Cardiac muscle cell (in vitro differentiated cells and primary cell): ENCODE results near the gene ZNF839. TPM values are rescaled to one million over a fixed set of nuclear protein-coding genes. Genes with fewer than 3 reads are reported as not detected.
"Not testable (repeated sequence)": the region's sequence is repeated elsewhere in the genome, so short reads cannot be mapped to it uniquely, and the experiment has no call there.

Experiments used
- DNase-seq, 2 donors: peaks; one replicate each; pipeline versions ENCODE4 v3.0.0 to v3.0.0-alpha.2; 2010 to 2017; ENCODE audit warnings: low read depth in 1 of 2, low spot score in 1 of 2
- H3K27ac ChIP-seq: fragments of 200-600 bp; sonication (generic); 2 replicates; pipeline ENCODE4 v1.5.1; 2016
- H3K27me3 ChIP-seq: fragments of 200-600 bp; sonication (generic); 2 replicates; pipeline ENCODE4 v1.6.0; 2016; ENCODE audit warnings: control low read depth
- H3K36me3 ChIP-seq: fragments of 200-600 bp; sonication (generic); 2 replicates; pipeline ENCODE4 v1.5.1; 2016; ENCODE audit warnings: control low read depth
- H3K4me1 ChIP-seq: fragments of 200-600 bp; sonication (generic); 2 replicates; pipeline ENCODE4 v1.8.1; 2017; ENCODE audit warnings: low read depth, mild to moderate bottlenecking, mixed run types
- H3K4me3 ChIP-seq: fragments of 200-600 bp; sonication (generic); 2 replicates; pipeline ENCODE4 v1.5.1; 2016; ENCODE audit warnings: mild to moderate bottlenecking
- H3K9me3 ChIP-seq: fragments of 200-600 bp; sonication (generic); 2 replicates; pipeline ENCODE4 v1.5.1; 2017; ENCODE audit warnings: low read depth, mild to moderate bottlenecking, control low read depth
- polyA plus RNA-seq: library from polyadenylated mRNA; unstranded; fragments of >200 nt; fragmentation: Nextera tagmentation; extraction: Ambion mirVana; gene quantifications from 2 replicates; pipeline ENCODE4 v1.2.1, GENCODE V29; 2016
- total RNA-seq: library from RNA; depleted of rRNA; stranded (reverse); fragments of >200 nt; gene quantifications from 2 replicates; pipeline ENCODE4 v1.2.3, GENCODE V29; 2016
- TF ChIP-seq, protein P1 (sequence below): IDR thresholded peaks from 2 replicates; pipeline ENCODE4 v1.5.1; 2012; ENCODE audit warnings: low read depth, mild to moderate bottlenecking, low read length

Gene ZNF839
- total and polyA plus RNA-seq, 2 experiments from 2014 or later: 16.1 to 16.9 TPM

DNA sequence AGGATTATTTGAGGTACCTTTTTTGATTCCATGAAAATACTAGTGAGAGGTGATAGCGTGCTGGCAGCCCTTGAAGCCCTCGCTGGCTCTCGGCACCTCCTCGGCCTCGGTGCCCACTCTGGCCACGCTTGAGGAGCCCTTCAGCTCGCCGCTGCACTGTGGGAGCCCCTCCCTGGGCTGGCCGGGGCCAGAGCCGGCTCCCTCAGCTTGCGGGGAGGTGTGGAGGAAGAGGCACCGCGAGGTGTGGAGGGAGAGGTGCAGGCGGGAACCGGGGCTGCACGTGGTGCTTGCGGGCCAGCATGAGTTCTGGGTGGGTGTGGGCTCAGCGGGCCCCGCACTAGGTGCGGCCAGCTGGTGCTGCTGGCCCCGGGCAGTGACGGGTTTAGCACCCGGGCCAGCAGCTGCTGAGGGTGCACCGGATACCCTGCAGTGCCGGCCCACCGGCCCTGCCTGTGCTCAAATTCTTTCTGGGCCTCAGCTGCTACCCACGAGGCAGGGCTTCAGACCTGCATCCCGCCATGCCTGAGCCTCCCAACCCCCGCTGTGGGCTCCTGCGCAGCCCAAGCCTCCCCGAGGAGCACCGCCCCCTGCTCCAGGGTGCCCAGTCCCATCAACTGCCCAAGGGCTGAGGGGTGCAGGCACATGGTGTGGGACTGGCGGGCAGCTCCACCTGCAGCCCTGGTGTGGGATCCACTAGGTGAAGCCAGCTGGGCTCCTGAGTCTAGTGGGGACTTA, 21.9 kb upstream of the ZNF839 start:
- no peak overlapping the region for H3K4me3 ChIP-seq
- TF ChIP-seq, protein P1, sequence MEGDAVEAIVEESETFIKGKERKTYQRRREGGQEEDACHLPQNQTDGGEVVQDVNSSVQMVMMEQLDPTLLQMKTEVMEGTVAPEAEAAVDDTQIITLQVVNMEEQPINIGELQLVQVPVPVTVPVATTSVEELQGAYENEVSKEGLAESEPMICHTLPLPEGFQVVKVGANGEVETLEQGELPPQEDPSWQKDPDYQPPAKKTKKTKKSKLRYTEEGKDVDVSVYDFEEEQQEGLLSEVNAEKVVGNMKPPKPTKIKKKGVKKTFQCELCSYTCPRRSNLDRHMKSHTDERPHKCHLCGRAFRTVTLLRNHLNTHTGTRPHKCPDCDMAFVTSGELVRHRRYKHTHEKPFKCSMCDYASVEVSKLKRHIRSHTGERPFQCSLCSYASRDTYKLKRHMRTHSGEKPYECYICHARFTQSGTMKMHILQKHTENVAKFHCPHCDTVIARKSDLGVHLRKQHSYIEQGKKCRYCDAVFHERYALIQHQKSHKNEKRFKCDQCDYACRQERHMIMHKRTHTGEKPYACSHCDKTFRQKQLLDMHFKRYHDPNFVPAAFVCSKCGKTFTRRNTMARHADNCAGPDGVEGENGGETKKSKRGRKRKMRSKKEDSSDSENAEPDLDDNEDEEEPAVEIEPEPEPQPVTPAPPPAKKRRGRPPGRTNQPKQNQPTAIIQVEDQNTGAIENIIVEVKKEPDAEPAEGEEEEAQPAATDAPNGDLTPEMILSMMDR: no peak
- H3K36me3 ChIP-seq: no peaks in the 10 kb centered on the region
- no peak for DNase-seq
- no peaks in the 10 kb centered on the region for H3K27me3 ChIP-seq
- no peaks in the 10 kb centered on the region for H3K4me1 ChIP-seq
- no peaks in the 10 kb centered on the region for H3K9me3 ChIP-seq
- H3K27ac ChIP-seq: no peak overlapping the region

DNA sequence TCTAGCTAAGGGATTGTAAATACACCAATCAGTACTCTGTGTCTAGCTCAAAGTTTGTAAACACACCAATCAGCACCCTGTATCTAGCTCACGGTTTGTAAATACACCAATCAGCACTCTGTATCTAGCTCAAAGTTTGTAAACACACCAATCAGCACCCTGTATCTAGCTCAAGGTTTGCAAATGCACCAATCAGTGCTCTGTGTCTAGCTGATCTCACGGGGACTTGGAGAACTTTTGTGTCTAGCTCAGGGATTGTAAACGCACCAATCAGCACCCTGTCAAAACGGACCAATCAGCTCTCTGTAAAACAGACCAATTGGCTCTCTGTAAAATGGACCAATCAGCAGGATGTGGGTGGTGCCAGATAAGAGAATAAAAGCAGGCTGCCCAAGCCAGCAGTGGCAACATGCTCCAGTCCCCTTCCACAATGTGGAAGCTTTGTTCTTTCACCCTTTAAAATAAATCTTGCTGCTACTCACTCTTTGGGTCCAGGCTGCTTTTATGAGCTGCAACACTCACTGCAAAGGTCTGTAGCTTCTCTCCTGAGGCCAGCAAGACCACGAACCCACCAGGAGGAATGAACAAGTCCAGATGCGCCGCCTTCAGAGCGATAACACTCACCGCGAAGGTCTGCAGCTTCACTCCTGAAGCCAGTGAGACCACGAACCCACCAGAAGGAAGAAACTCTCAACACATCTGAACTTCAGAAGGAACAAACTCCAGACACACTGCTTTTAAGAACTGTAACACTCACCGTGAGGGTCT, 21.1 kb upstream of the ZNF839 start:
- not testable (repeated sequence) for H3K9me3 ChIP-seq, H3K4me3 ChIP-seq, H3K4me1 ChIP-seq, H3K27me3 ChIP-seq, DNase-seq, H3K36me3 ChIP-seq, H3K27ac ChIP-seq

DNA sequence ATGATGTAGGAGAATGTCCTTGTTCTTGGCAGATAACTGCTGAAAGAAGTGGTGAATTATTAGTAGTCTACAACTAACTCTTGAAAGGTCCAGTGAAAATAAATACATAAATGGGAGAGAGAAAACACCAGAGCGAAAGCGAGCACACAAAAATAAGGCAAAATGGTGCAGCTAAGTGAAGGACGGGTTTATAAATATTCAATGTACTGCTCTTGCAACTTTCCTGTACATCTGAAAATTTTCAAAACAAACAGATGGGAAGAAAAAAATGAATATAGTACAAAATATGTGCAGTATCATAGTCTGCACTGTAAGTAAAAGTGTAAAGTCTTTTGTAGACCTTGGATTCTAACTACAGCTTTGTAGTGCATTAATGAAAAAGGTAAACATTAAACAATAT, 15.9 kb upstream of the ZNF839 start:
- no peak for DNase-seq
- TF ChIP-seq, protein P1: no peak
- no peaks in the 10 kb centered on the region for H3K9me3 ChIP-seq
- H3K4me1 ChIP-seq: peaks cover 8% of the 10 kb centered on the region
- peak overlapping the region; percentile 83 for H3K4me3 ChIP-seq
- no peak overlapping the region for H3K27ac ChIP-seq
- no peaks in the 10 kb centered on the region for H3K27me3 ChIP-seq
- H3K36me3 ChIP-seq: no peaks in the 10 kb centered on the region

DNA sequence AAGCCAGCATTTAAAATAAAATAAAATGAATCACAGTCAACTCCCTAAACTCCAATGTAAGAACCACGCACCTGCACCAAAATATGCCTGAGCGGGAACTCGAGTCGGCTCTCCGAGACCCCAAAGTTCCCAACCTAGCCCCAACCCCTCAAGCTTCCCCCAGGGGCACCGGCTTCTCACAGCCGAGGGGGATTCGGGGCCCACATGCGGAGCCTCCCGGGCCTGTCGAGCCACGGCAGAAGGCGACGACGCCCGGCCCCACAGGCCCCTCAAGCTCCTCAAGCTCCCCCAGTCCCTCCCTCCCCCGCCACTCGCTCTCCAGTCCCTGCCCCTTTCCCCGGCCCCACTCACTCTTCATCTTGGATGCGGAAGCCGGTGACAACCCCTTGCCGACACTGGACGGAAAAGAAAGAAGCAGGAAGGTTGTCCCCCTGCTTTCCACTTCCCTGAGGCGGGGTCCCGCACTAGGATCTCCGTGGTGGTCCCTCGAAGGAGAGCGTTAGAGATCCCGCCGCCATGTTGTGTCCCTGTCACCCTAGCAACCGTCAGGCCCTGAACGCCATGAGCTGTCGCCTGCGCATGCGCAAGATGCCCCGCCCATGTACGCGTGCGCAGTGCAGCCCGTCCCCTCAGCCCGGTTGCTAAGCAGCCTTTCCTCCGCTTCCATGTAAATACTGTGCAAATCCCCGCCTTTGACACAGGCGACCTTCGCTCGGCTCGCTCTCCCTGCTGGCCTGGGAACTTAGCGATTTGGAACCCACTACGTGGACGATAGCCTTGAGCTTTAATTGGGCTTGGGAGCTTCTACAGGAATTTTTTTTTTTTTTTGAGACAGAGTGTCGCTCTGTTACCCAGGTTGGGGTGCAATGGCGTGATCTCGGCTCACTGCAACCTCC, 14.7 kb upstream of the ZNF839 start, which contains the start of gene MOK:
MOK (minus strand) TSS at position 554 of the 896 bp plus-strand sequence; CDS start at position 358, 196 bp downstream.
- Histone ChIP-seq H3K36me3 (no peaks in the 10 kb centered on the region), H3K9me3 (no peaks in the 10 kb centered on the region), H3K27me3 (no peaks in the 10 kb centered on the region), H3K4me3 (peak within 1 kb of the TSS; percentile 83), H3K4me1 (peaks cover 8% of the 10 kb centered on the region), H3K27ac (peak within 1 kb of the TSS; percentile 80)
- TF ChIP-seq, protein P1: no peak
- peak; percentile 97 to 98 for DNase-seq

DNA sequence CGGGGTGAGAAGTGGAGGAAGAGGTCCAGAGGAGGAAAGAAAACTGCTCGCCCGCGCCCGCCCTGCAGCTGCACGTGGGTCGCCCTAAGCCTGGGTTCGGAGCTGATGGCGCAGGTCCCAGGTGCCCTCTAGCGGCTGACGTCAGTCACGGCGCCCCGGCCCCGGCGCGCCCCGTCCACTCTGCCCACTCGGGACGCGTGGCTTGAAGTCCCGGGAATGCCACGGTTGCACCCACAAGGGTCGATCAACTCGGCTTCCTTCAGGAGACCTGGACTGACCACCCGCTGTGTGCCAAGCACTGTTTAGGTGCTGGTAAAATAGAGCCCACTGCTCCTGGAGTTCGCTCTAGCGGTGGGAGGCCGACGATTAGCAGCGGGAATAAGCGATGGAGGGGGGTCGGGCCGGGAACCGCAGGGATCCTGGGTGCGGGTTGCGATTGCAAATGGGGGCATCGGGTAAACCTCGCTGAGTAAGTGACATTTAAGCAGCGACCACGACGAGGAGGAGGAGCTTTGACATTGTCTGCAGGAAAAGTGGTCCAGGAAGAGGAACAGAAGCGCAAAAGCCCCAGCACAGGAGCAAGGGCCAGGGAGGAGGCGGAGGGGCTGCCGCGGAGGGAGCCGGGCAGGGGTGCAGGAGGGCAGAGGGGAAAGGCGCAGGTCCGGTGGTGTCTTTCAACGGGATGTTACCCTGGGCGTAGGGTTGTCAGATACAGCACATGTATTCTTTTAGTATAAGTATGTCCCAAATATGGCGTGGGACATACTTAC, 5.1 kb upstream of the ZNF839 start:
- Histone ChIP-seq H3K27me3 (no peaks in the 10 kb centered on the region), H3K36me3 (no peaks in the 10 kb centered on the region), H3K27ac (no peak overlapping the region), H3K4me1 (peaks cover 8% of the 10 kb centered on the region), H3K4me3 (peak overlapping the region; percentile 33), H3K9me3 (no peaks in the 10 kb centered on the region)
- peak; percentile 88 to 89 for DNase-seq
- TF ChIP-seq, protein P1: peak; percentile 83
